Esophagus muscularis mucosa (tissue), 3 donors: Measurements from ENCODE around the gene AQP6.

Experiments used
- POLR2A ChIP-seq: fragments of 450-650 bp; IDR thresholded peaks from one replicate; pipeline ENCODE4 v1.6.1; 2017; ENCODE audit warnings: antibody characterized with exemption, moderate library complexity, mild to moderate bottlenecking, low read depth
- POLR2AphosphoS5 ChIP-seq, 2 donors: sonication (generic); formaldehyde crosslinking; IDR thresholded peaks; one replicate each; pipeline ENCODE4 v1.6.1; 2017; ENCODE audit warnings: antibody characterized with exemption in 2 of 2
- TF ChIP-seq, protein P1 (sequence below), 3 experiments: fragments of 200-600 bp in 2 of 3; fragments of 450-650 bp in 1 of 3; sonication (generic) in 2 of 3; IDR thresholded peaks; one replicate each; pipeline ENCODE4 v1.5.1; 2017 to 2019; ENCODE audit warnings: antibody characterized with exemption in 3 of 3, mild to moderate bottlenecking in 2 of 3, moderate library complexity in 1 of 3

DNA sequence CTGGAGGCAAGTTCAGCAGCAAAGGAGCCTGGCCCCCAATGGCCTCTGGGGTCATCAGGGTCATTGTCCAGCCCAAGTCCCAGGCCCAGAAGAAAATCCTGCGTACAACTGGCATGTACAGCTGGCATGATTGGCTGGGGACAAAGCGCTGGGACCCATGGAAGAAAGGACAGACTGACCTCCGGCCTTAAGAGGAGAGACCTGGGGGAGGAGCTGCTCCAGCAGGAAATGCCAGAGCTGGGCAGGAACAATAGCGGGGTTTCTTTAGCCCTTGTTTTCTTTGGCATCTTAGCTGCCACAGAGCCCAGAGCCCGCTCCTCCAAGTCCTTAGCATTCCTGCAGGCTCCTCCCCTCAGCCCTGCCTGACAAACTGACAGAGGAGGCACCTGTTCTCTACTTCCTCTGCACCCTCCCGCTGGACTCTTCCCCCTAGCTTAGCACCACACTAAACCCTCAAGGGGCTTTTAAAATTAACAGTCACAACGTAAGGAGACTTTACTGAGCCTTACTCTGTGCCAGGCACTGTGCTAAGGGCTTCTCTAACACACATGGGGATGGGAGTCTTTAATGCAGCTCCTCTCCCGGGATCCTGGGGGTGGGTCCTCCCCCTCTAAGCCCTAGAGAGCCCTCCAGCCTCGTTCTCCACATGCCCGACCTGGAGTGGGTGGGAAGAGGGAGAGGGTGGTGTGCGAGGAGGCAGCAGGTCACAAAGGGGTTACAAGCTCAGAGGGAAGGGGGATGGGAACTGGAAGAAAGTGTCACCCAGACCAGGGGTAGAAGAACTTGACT is 12.9 kb upstream of the AQP6 start:
- TF ChIP-seq, protein P1, sequence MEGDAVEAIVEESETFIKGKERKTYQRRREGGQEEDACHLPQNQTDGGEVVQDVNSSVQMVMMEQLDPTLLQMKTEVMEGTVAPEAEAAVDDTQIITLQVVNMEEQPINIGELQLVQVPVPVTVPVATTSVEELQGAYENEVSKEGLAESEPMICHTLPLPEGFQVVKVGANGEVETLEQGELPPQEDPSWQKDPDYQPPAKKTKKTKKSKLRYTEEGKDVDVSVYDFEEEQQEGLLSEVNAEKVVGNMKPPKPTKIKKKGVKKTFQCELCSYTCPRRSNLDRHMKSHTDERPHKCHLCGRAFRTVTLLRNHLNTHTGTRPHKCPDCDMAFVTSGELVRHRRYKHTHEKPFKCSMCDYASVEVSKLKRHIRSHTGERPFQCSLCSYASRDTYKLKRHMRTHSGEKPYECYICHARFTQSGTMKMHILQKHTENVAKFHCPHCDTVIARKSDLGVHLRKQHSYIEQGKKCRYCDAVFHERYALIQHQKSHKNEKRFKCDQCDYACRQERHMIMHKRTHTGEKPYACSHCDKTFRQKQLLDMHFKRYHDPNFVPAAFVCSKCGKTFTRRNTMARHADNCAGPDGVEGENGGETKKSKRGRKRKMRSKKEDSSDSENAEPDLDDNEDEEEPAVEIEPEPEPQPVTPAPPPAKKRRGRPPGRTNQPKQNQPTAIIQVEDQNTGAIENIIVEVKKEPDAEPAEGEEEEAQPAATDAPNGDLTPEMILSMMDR (IDR thresholded peaks at IDR 0.05) = no peak
- TF ChIP-seq POLR2AphosphoS5 (IDR thresholded peaks at IDR 0.05) = no peak
- TF ChIP-seq POLR2A = no peak
